ENCODE results near the gene PNPLA7. TPM values are rescaled to one million over a fixed set of nuclear protein-coding genes. Genes with fewer than 3 reads are reported as not detected.

PNPLA7 gene
- total RNA-seq, 1 donor from 2014 or later, result 4.4 TPM

GRCh38 chr9:137494104-137494544 lies 56.1 kb downstream of the PNPLA7 start:
- DNase-seq, result no peak

GRCh38 chr9:137493364-137494103 lies 56.7 kb downstream of the PNPLA7 start:
- DNase-seq, result no peak

- no peak for DNase-seq
Observed at GRCh38 chr9:137492464-137493363, 57.5 kb downstream of the PNPLA7 start.

- DNase-seq, result no peak
Observed at GRCh38 chr9:137491735-137492432, 58.3 kb downstream of the PNPLA7 start.

GRCh38 chr9:137490532-137491186 lies 59.5 kb downstream of the PNPLA7 start:
- no peak for DNase-seq

- no peak for DNase-seq
Observed at GRCh38 chr9:137488906-137489305, 61.3 kb downstream of the PNPLA7 start.

- no peak for DNase-seq
Observed at GRCh38 chr9:137488327-137488653, 61.9 kb downstream of the PNPLA7 start.

GRCh38 chr9:137487454-137488326 lies 62.5 kb downstream of the PNPLA7 start:
- no peak for DNase-seq

- DNase-seq, result no peak
Observed at GRCh38 chr9:137486545-137487453, 63.4 kb downstream of the PNPLA7 start.

- no peak for DNase-seq
Observed at GRCh38 chr9:137486141-137486490, 64.1 kb downstream of the PNPLA7 start.

- DNase-seq, result no peak
Observed at GRCh38 chr9:137485343-137486140, 64.7 kb downstream of the PNPLA7 start.

- no peak for DNase-seq
Observed at GRCh38 chr9:137484551-137485315, 65.5 kb downstream of the PNPLA7 start.

GRCh38 chr9:137482094-137482781 lies 68.0 kb downstream of the PNPLA7 start:
- no peak for DNase-seq

- no peak for DNase-seq
Observed at GRCh38 chr9:137480686-137481683, 69.2 kb downstream of the PNPLA7 start.

- no peak for DNase-seq
Observed at GRCh38 chr9:137479892-137480685, 70.1 kb downstream of the PNPLA7 start.

All from skin of body (tissue), 2 donors.